ENCODE data around the gene ZFP92.

DNA sequence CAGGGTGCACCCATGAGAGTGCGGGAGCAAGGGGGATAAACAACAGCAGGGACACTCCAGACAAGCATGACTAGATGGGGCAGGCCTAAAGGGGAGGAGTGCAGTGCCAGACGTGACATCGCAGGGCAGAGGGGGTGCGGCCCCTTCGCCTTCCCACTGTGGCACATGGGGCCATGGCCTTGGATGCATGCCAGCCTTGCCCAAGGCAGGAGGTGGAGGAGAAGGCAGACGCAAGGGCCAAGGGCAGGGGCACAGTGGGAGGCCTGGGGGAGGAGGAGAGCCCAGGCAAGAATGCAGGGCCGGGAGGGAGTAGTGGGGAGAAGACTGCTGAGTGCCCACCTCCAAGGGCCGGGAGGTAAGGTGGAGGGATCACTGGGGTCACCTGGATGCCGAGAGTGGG lies 31.8 kb upstream of the ZFP92 start:
- TF ChIP-seq, protein P1, sequence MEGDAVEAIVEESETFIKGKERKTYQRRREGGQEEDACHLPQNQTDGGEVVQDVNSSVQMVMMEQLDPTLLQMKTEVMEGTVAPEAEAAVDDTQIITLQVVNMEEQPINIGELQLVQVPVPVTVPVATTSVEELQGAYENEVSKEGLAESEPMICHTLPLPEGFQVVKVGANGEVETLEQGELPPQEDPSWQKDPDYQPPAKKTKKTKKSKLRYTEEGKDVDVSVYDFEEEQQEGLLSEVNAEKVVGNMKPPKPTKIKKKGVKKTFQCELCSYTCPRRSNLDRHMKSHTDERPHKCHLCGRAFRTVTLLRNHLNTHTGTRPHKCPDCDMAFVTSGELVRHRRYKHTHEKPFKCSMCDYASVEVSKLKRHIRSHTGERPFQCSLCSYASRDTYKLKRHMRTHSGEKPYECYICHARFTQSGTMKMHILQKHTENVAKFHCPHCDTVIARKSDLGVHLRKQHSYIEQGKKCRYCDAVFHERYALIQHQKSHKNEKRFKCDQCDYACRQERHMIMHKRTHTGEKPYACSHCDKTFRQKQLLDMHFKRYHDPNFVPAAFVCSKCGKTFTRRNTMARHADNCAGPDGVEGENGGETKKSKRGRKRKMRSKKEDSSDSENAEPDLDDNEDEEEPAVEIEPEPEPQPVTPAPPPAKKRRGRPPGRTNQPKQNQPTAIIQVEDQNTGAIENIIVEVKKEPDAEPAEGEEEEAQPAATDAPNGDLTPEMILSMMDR (IDR thresholded peaks at IDR 0.05; ENCODE audit: low read length): no peak
- TF ChIP-seq EZH2phosphoT487 (IDR thresholded peaks at IDR 0.05; ENCODE audit: low read length) (no peak), EZH2 (optimal IDR thresholded peaks at IDR 0.05; ENCODE audit: low read depth, low read length) (no peak)

All from MM.1S (cell line).